Measurements from ENCODE around the gene GAL. TPM values are rescaled to one million over a fixed set of nuclear protein-coding genes. Genes with fewer than 3 reads are reported as not detected.
A peak's percentile ranks its signal among the peaks of the same experiment; 100 is the strongest.

Gene GAL
- total RNA-seq, 8 experiments from 2014 or later, result 0.27 to 65.1 (median 5.7) TPM; not detected in 1

DNA sequence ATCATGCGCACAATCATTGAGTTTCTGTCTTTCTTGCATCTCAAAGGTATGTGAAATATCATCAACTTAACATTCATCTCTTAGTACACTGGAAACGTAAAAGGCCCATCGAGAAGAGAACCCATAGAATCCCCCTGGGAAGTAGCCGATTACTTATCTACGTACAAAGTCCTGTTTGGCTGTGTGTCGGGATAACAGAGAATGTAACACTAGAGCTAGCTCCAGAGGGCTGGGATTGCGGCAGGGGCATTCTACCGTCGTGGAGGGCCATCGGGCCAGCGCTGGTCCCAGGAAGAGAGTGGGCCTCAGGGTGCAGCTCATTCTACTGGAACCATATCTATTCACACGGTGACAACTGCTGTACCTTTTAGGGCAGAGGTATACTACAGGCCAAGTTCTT is 4.5 kb downstream of the GAL start:
- 69 to 97% (median 86%) methylated on average over 2 to 9 of the region's 12 CpGs; no CpG with 5 or more reads in 1 of the 10 experiments for WGBS, 10 experiments
- Histone ChIP-seq H3K27ac (no peak overlapping the region), H3K4me1 (replicated peaks in 1 of 2) (peaks cover 4 to 7% of the 10 kb centered on the region in 2 donors), H3K4me3 (no peak overlapping the region)
- no peak for ATAC-seq (replicated peaks in 6 of 8)
- in situ Hi-C loops (cut with MboI; ENCODE audit: low pct_unique_long_range_greater_than_20kb in 2 of 9, low sequenced_read_pairs in 9 of 9, unreplicated experiment in 9 of 9), result no loop called here

DNA sequence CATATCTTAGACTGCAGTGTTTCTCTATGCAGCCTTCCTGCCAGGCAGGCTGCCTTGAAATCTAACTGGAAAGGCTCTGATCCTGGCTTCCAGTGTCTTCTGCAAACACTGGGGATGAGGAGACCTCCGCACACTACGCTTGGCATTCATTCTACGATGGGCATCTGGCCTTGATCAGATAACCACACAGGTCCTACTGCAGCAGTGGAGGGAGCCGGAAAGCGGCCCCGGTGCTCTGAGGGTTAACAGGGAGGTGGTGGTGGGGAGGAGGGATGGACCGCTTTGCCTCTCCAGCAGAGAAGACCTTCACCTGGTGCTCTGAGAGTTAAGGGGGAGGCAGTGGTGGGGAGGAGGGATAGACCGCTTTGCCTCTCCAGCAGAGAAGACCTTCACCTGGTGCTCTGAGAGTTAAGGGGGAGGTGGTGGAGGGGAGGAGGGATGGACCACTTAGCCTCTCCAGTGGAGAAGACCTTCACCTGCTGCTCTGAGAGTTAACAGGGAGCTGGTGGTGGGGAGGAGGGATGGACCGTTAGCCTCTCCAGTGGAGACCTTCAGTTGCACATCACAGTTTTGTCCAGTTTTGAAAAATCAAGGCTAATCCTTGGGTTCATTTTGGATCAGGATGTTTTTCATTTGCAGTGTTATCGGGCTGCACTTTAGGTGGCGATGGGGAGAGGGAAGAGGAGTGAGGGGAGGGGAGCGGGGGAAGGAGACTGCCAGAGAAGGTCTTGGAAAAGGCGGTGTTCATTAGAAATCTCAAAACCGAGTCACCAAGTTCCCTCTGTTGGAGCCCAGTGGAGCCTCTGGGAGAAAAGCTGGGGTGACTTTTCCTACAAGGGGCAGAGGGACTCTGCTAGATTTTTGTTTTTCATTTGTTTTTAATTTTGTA is 5.6 kb downstream of the GAL start:
- Histone ChIP-seq H3K27ac (no peak overlapping the region), H3K4me3 (no peak overlapping the region), H3K4me1 (replicated peaks in 1 of 2) (peaks cover 4 to 5% of the 10 kb centered on the region in 2 donors)
- in situ Hi-C loops (cut with MboI; ENCODE audit: low pct_unique_long_range_greater_than_20kb in 2 of 9, low sequenced_read_pairs in 9 of 9, unreplicated experiment in 9 of 9), result no loop called here
- ATAC-seq (replicated peaks in 6 of 8), result no peak
- 0 to 100% (median 67%) methylated on average over 1 to 7 of the region's 14 CpGs; no CpG with 5 or more reads in 5 of the 10 experiments for WGBS, 10 experiments

DNA sequence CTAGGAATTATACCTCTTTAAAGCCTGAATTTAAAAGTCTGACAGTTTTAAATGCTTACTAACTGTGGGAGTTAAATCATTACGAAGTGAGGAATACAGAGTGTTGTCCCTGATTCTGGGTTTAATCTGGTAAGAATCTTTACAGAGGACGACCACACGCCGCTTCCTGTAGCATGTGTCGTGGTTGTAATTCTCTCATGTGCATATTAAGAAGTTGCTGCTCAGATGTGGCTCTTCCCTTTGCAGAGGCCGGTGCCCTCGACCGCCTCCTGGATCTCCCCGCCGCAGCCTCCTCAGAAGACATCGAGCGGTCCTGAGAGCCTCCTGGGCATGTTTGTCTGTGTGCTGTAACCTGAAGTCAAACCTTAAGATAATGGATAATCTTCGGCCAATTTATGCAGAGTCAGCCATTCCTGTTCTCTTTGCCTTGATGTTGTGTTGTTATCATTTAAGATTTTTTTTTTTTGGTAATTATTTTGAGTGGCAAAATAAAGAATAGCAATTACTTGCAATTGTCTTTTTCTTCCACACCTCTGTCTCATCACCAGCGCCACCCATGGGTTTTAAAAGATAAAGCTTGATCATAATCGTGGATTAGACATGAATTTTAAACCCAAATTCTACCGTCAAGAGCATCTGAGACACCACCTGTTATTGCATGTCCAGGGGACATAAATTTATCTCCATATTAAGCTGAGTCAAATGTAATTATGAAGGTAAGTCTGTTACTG is 6.5 kb downstream of the GAL start:
- Histone ChIP-seq H3K4me3 (no peak overlapping the region), H3K27ac (no peak overlapping the region), H3K4me1 (replicated peaks in 1 of 2) (peaks cover 4 to 5% of the 10 kb centered on the region in 2 donors)
- WGBS, 10 experiments, result 19 to 86% (median 62%) methylated on average over 2 to 16 of the region's 16 CpGs; no CpG with 5 or more reads in 1 of the 10 experiments
- in situ Hi-C loops (cut with MboI; ENCODE audit: low pct_unique_long_range_greater_than_20kb in 2 of 9, low sequenced_read_pairs in 9 of 9, unreplicated experiment in 9 of 9), result no loop called here
- peak in 1 of 8 experiments; percentile 10 for ATAC-seq (replicated peaks in 6 of 8)

DNA sequence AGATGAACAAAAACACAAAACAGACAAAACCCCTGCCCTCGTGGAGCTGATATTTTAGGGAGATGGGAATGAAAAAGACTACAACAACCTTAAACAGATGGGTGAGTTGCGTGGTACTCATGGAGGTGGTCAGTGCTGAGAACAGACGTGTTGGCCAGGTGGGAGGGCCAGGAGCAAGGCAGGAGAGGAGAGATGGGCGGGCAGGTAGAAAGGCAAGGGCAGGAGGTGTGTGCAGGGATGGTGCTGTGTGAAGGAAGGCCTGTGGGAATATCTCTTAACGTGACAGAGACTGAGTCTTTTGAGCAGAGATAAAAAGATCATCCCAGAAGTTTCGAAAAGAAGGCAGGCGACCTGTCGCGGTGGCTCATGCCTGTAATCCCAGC is 7.0 kb downstream of the GAL start:
- 78 to 100% (median 90%) methylated on average over 1 to 7 of the region's 9 CpGs; no CpG with 5 or more reads in 3 of the 10 experiments for WGBS, 10 experiments
- no peak overlapping the region for H3K27ac ChIP-seq
- in situ Hi-C loops (cut with MboI; ENCODE audit: low pct_unique_long_range_greater_than_20kb in 2 of 9, low sequenced_read_pairs in 9 of 9, unreplicated experiment in 9 of 9), result no loop called here

DNA sequence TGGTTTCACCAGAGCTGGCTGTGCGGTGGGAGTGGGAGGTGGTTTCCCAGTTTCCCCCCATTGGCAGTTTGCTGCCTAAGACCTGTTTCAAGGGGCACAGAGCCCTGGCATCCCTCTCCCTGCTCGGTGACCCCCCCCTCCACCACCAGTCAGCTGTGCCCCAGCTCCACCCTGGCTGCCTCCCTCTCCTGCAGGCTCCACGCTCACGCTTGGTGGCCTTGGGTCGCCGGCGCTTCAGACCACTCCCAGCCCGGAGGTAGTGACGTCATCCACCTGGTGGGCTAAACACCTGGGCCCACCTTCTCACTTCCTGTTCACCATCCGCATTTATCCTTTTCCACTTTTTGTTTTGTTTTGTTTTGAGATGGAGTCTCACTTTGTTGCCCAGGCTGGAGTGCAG is 7.8 kb downstream of the GAL start:
- no peak for ATAC-seq (replicated peaks in 6 of 8)
- WGBS, 10 experiments, result 43 to 100% (median 90%) methylated on average over 1 to 7 of the region's 10 CpGs; no CpG with 5 or more reads in 6 of the 10 experiments
- Histone ChIP-seq H3K27ac (no peak overlapping the region), H3K4me3 (no peak overlapping the region), H3K4me1 (replicated peaks in 1 of 2) (peaks cover 0 to 4% of the 10 kb centered on the region in 2 donors)
- in situ Hi-C loops (cut with MboI; ENCODE audit: low pct_unique_long_range_greater_than_20kb in 2 of 9, low sequenced_read_pairs in 9 of 9, unreplicated experiment in 9 of 9), result no loop called here

More for the DNA sequence above, 7.0 kb downstream of the GAL start:
- peaks cover 4 to 5% of the 10 kb centered on the region in 2 donors for H3K4me1 ChIP-seq (replicated peaks in 1 of 2)
- ATAC-seq (replicated peaks in 6 of 8), result no peak
- H3K4me3 ChIP-seq, result no peak overlapping the region

DNA sequence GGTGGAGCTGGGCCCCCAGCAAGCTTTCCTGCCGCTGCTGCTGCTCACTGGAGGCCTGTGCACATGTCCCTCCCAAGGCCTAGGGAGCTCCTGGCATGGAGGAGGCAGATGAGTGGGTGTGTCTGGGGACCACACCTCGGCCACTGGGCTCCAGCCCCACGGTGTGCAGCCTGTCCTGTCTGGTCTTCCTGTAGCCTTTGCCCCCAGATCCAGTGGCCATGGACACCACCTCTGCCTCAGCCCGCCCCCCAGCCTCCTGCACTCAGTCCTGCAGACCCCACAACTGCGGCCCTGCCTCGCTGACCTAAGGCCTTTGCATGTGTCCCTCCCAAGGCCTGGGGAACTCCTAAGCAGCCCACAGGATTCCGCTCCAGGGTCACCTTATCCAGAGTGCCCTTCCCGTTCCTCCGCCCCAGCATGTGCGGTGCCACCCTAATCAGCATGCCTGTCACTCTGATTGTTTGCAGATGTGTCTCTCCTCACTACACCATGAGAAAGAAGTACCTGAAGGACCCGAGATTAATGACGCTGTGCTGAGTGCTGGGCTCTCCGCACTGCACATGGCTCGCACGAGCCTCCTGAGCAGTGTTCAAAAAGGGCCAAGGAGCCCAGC is 8.6 kb downstream of the GAL start:
- ATAC-seq (replicated peaks in 6 of 8), result peak in 3 of 8 experiments; percentile 44 to 80 (median 47)
- H3K4me3 ChIP-seq, result no peak overlapping the region
- H3K27ac ChIP-seq, result no peak overlapping the region
- 33 to 100% (median 90%) methylated on average over 2 to 5 of the region's 15 CpGs; no CpG with 5 or more reads in 4 of the 10 experiments for whole genome bisulfite sequencing, 10 experiments
- in situ Hi-C loops (cut with MboI; ENCODE audit: low pct_unique_long_range_greater_than_20kb in 2 of 9, low sequenced_read_pairs in 9 of 9, unreplicated experiment in 9 of 9), result no loop called here
- peaks cover 0 to 4% of the 10 kb centered on the region in 2 donors for H3K4me1 ChIP-seq (replicated peaks in 1 of 2)

DNA sequence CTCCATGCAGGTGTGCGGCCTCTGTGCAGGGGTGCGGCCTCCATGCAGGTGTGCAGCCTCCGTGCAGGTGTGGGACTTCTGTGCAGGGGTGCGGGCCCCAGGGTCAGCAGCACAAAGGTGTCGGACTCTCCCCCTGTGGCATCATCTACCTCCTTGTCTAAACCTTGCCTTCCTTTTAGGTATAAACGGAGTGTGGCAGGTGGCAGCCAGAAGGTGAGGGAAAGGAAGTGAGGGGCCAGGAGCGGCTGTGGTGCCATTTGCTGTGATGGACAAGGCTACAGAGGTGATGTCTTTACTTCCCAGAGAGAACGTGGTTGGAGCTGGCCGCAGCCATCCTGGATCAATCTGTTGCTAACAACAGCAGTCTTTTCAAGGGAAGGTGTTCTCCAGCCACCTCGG is 9.1 kb downstream of the GAL start:
- no peak overlapping the region for H3K4me3 ChIP-seq
- peaks cover 0 to 4% of the 10 kb centered on the region in 2 donors for H3K4me1 ChIP-seq (replicated peaks in 1 of 2)
- ATAC-seq (replicated peaks in 6 of 8), result no peak
- 40 to 100% (median 86%) methylated on average over 1 to 7 of the region's 10 CpGs; no CpG with 5 or more reads in 2 of the 10 experiments for WGBS, 10 experiments
- no peak overlapping the region for H3K27ac ChIP-seq
- in situ Hi-C loops (cut with MboI; ENCODE audit: low pct_unique_long_range_greater_than_20kb in 2 of 9, low sequenced_read_pairs in 9 of 9, unreplicated experiment in 9 of 9), result no loop called here

DNA sequence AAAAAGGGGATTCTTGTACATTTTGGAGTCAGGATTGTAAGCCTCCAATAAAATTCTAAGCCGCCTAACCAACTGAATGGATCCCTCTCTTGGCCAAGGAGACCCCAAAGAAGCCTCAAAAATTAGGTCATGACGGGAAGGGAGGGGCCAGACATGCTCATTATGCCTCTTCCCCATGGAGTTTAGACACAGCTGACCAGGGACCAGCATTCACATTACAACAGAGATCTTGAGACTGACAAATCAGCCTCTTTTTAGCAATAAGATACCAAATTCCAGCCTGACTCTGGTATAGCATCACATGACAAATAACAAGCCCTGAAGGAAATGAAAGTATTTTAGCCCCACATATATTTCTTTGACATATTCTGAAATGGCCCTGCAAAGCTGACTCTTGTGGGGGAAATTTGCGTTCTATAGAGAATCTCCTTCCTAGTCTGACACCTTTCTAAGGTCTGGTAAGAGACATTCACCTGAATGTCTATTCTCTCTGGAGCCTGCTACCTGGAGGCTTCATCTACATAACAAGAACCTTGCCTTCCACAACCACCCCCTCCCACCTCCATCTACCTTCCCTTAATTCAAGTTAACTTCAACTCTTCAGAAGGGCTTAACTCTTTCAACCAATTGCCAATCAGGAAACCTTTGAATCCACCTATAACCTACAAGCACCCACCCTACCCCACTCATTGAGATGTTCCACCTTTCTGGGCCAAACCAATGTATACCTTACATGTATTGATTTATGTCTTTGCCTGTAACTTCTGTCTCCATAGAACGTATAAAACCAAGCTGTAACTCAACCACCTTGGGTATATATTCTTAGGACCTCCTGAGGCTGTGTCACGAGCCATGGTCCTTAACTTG is 10.3 kb downstream of the GAL start:
- H3K4me3 ChIP-seq, result no peak overlapping the region
- peaks cover 0 to 4% of the 10 kb centered on the region in 2 donors for H3K4me1 ChIP-seq (replicated peaks in 1 of 2)
- H3K27ac ChIP-seq, result no peak overlapping the region
- no peak for ATAC-seq (replicated peaks in 6 of 8)
- in situ Hi-C loops (cut with MboI; ENCODE audit: low pct_unique_long_range_greater_than_20kb in 2 of 9, low sequenced_read_pairs in 9 of 9, unreplicated experiment in 9 of 9), result no loop called here
- WGBS, 10 experiments, result 17 to 83% (median 43%) methylated on average over 2 to 5 of the region's 5 CpGs

DNA sequence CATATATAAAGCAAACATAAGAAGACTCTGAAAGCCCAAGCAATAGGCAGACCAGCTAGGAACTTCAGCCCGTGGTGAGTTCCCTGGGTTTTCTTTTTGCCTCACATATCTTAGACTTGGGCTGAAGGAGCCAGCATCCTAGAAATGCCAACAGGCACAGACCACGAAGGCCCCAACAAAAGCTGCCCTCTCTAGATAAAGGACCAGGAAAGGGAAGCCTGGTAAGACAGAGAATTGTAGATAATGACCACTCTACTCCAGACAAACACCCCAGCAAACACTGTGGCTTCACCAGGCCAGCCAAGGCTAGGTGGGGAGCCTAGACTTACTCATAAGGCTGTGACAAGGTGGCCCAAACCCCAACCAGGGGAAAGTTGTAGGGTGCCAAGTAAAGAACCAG is 11.2 kb downstream of the GAL start:
- H3K4me1 ChIP-seq (replicated peaks in 1 of 2), result peaks cover 0 to 4% of the 10 kb centered on the region in 2 donors
- 0 to 100% (median 72%) methylated on average over 1 to 2 of the region's 2 CpGs; no CpG with 5 or more reads in 4 of the 10 experiments for WGBS, 10 experiments
- in situ Hi-C loops (cut with MboI; ENCODE audit: low pct_unique_long_range_greater_than_20kb in 2 of 9, low sequenced_read_pairs in 9 of 9, unreplicated experiment in 9 of 9), result no loop called here
- H3K27ac ChIP-seq, result no peak overlapping the region
- ATAC-seq (replicated peaks in 6 of 8), result no peak
- H3K4me3 ChIP-seq, result no peak overlapping the region

DNA sequence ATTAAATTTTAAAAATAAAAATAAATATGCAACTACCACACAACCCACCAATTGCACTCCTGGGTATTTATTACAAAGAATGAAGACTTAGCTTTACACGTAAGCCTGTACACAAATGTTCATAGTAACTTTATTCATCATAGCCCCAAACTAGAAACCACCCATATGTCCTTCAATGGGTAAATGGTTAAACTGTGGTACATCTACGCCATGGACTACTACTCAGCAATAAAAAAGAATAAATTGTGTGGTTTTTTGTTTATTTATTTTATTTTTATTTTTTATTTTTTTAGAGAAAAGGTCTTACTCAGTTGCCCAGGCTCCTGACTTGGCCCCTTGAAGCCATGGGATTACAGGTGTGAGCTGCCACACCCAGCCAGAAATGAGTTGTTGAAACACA is 14.6 kb downstream of the GAL start:
- WGBS, 10 experiments, result 17 to 100% (median 83%) methylated on average over 1 to 2 of the region's 2 CpGs; no CpG with 5 or more reads in 1 of the 10 experiments
- no peak overlapping the region for H3K4me3 ChIP-seq
- in situ Hi-C loops (cut with MboI; ENCODE audit: low pct_unique_long_range_greater_than_20kb in 2 of 9, low sequenced_read_pairs in 9 of 9, unreplicated experiment in 9 of 9), result no loop called here
- H3K27ac ChIP-seq, result no peak overlapping the region
- H3K4me1 ChIP-seq (replicated peaks in 1 of 2), result no peaks in the 10 kb centered on the region
- no peak for ATAC-seq (replicated peaks in 6 of 8)

DNA sequence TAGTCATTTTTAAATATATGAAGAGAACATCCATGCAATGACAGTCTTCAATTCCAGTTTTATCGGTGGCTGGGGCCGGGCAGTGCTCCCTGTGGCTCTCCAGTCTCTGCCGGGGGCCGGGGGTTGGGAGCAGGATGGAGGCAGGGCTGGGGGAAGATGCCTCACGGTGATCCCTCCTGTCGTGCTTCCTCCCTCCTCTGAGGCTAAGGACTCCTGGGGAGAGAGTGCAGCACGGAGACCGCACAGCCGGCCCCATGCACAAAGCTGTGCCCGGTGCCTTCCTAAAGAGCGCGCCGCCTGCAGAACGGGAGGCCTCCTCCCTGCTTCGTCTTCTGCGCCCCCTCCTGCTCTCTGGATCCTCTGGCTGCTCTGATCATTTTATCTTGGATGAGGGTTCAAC is 20.5 kb downstream of the GAL start:
- Histone ChIP-seq H3K4me1 (replicated peaks in 1 of 2) (peaks cover 0 to 18% of the 10 kb centered on the region in 2 donors), H3K27ac (no peak overlapping the region), H3K4me3 (no peak overlapping the region)
- ATAC-seq (replicated peaks in 6 of 8), result peak in 4 of 8 experiments; percentile 33 to 46 (median 38)
- in situ Hi-C loops (cut with MboI; ENCODE audit: low pct_unique_long_range_greater_than_20kb in 2 of 9, low sequenced_read_pairs in 9 of 9, unreplicated experiment in 9 of 9), result no loop called here
- 20 to 46% (median 27%) methylated on average over 2 to 8 of the region's 16 CpGs; no CpG with 5 or more reads in 4 of the 10 experiments for WGBS, 10 experiments

DNA sequence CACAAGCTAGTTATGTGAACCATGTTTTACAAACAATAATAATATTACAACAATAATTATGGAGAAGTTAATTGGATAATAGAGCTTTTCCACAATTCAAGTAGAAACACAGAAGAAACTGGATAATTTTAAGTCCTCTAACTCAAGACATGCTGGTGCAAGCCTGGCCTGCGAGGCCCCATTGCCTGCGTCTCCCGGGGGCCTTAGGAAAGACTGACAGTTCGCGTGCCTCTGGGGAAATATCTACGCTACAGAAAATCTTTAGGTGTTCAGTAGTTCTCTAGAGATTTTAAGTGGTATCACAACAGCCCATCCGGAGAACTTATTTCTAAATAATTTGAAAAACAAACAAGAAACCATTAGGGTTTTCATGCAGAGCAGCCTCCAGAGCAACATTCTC is 23.2 kb downstream of the GAL start:
- H3K4me1 ChIP-seq (replicated peaks in 1 of 2), result peaks cover 18 to 44% of the 10 kb centered on the region in 2 donors
- no peak overlapping the region for H3K4me3 ChIP-seq
- in situ Hi-C loops (cut with MboI; ENCODE audit: low pct_unique_long_range_greater_than_20kb in 2 of 9, low sequenced_read_pairs in 9 of 9, unreplicated experiment in 9 of 9), result no loop called here
- peak in 1 of 8 experiments; percentile 10 for ATAC-seq (replicated peaks in 6 of 8)
- 43 to 100% (median 80%) methylated on average over 1 to 6 of the region's 7 CpGs; no CpG with 5 or more reads in 4 of the 10 experiments for WGBS, 10 experiments
- H3K27ac ChIP-seq, result no peak overlapping the region
